H54 (cell line): Measurements from ENCODE around the gene QPCT.

ENCODE experiments used
- DNase-seq: peaks from one replicate; pipeline ENCODE4 v3.0.0; 2011; ENCODE audit warnings: low spot score, mixed read lengths; ENCODE audit not compliant: insufficient read length
- FAIRE-seq: peaks from 3 replicates; lab custom pipeline; 2011; peaks lifted over from hg19 to GRCh38; lab: Jason Lieb, UNC
- POLR2A ChIP-seq: IDR thresholded peaks from 2 replicates; pipeline ENCODE4 v1.6.1; 2011; ENCODE audit warnings: low read depth, mild to moderate bottlenecking, low read length

QPCT gene

GRCh38 chr2:37333256-37333655, 11.2 kb upstream of the QPCT start:
- TF ChIP-seq POLR2A: no peak
- DNase-seq: no peak
- FAIRE-seq: no peak

GRCh38 chr2:37335604-37336003, 8.8 kb upstream of the QPCT start:
- DNase-seq (no peak), FAIRE-seq (no peak)
- TF ChIP-seq POLR2A: no peak

GRCh38 chr2:37337620-37338280, 6.7 kb upstream of the QPCT start:
- TF ChIP-seq POLR2A: no peak
- DNase-seq (no peak), FAIRE-seq (peak; percentile 38)

GRCh38 chr2:37338933-37339332, 5.5 kb upstream of the QPCT start:
- no peak for TF ChIP-seq POLR2A
- DNase-seq (no peak), FAIRE-seq (no peak)

GRCh38 chr2:37340637-37341036, 3.8 kb upstream of the QPCT start:
- DNase-seq (no peak), FAIRE-seq (no peak)
- TF ChIP-seq POLR2A: no peak

- DNase-seq (no peak), FAIRE-seq (no peak)
- no peak for TF ChIP-seq POLR2A
Observed at GRCh38 chr2:37342591-37343220, 1.7 kb upstream of the QPCT start.

GRCh38 chr2:37343537-37344434, 644 bp upstream of the QPCT start:
- no peak for TF ChIP-seq POLR2A
- peak; percentile 26 for DNase-seq
- peak; percentile 69 for FAIRE-seq

- TF ChIP-seq POLR2A: no peak
- no peak for FAIRE-seq
- no peak for DNase-seq
Observed at GRCh38 chr2:37348155-37348554, 3.7 kb downstream of the QPCT start.

GRCh38 chr2:37349231-37349860, 4.9 kb downstream of the QPCT start:
- FAIRE-seq (no peak), DNase-seq (no peak)
- TF ChIP-seq POLR2A: no peak

- FAIRE-seq: no peak
- TF ChIP-seq POLR2A: no peak
- no peak for DNase-seq
Observed at GRCh38 chr2:37350034-37350433, 5.6 kb downstream of the QPCT start.

GRCh38 chr2:37354531-37354930, 10.1 kb downstream of the QPCT start:
- no peak for FAIRE-seq
- TF ChIP-seq POLR2A: no peak
- no peak for DNase-seq

GRCh38 chr2:37355735-37356134, 11.3 kb downstream of the QPCT start:
- no peak for TF ChIP-seq POLR2A
- FAIRE-seq (no peak), DNase-seq (no peak)

- no peak for FAIRE-seq
- TF ChIP-seq POLR2A: no peak
Observed at GRCh38 chr2:37356299-37356698, 11.9 kb downstream of the QPCT start.

GRCh38 chr2:37357069-37357468, 12.6 kb downstream of the QPCT start:
- DNase-seq (no peak), FAIRE-seq (no peak)
- no peak for TF ChIP-seq POLR2A

More at GRCh38 chr2:37356299-37356698, 11.9 kb downstream of the QPCT start:
- no peak for DNase-seq
